HCT116 (cell line): ENCODE measurements around the gene CSRNP2. TPM values are rescaled to one million over a fixed set of nuclear protein-coding genes. Genes with fewer than 3 reads are reported as not detected.

Experiments
- ATAC-seq: fragments of 200-7000 bp; cut with Tn5 transposase; 2 replicates; pipeline ENCODE4 v1.9.1; 2020; ENCODE audit warnings: mild to moderate bottlenecking, moderate library complexity
- BruUV-seq: library from RNA; stranded (reverse); fragments of 400-500 nt; replicated peaks from 2 replicates; lab custom pipeline; 2021; lab: Mats Ljungman, UMichigan
- CTCF ChIA-PET: fragments of 300-600 bp; sonication (Branson Sonifier 250); formaldehyde crosslinking; loops from one replicate; lab custom pipeline; 2021; ENCODE audit warnings: antibody characterized with exemption; lab: Charles Lee
- POLR2A ChIA-PET: fragments of 300-600, 350-600 bp; sonication (Branson Sonifier 250); formaldehyde crosslinking; loops from one replicate; lab custom pipeline; 2021; ENCODE audit warnings: antibody characterized with exemption; lab: Charles Lee
- RAD21 ChIA-PET, 2 experiments: fragments of 300-600 bp; sonication (Branson Sonifier 250); formaldehyde crosslinking; loops; one replicate each; lab custom pipeline; 2023; ENCODE audit warnings: low total read pairs in 2 of 2; ENCODE audit not compliant: uncharacterized antibody in 2 of 2, unreplicated experiment in 2 of 2, low non-redundant PET in 1 of 2; lab: Charles Lee
- DNase-seq: peaks from one replicate; pipeline ENCODE4 v3.0.0-alpha.2; 2010; ENCODE audit warnings: low read depth, low spot score
- H2AFZ ChIP-seq: fragments of 200-600 bp; shearing (Covaris generic), sonication (generic); 2 replicates; pipeline ENCODE4 v1.6.1; 2017; ENCODE audit warnings: low read depth, mixed run types, mixed read lengths, antibody characterized with exemption, low read length; ENCODE audit not compliant: poor library complexity, severe bottlenecking
- H3K27ac ChIP-seq: 2 replicates; pipeline ENCODE4 v1.5.1; 2012; ENCODE audit warnings: low read depth, low read length
- H3K27me3 ChIP-seq: fragments of 200-600 bp; sonication (generic); 2 replicates; pipeline ENCODE4 v1.6.1; 2016; ENCODE audit warnings: mixed run types, low read length, mixed read lengths; ENCODE audit not compliant: insufficient read depth
- H3K36me3 ChIP-seq, 2 experiments: fragments of 200-500 bp in 1 of 2; fragments of 200-600 bp in 1 of 2; sonication (Bioruptor generic) in 1 of 2; sonication (generic) in 1 of 2; 2 replicates each; pipeline versions ENCODE4 v1.5.1 to v1.6.1; 2014 to 2016; ENCODE audit warnings: low read length in 2 of 2, inconsistent platforms in 1 of 2, mixed read lengths in 1 of 2, mixed run types in 1 of 2; ENCODE audit not compliant: insufficient read depth in 2 of 2, control insufficient read depth in 1 of 2
- H3K4me1 ChIP-seq, 2 experiments: fragments of 200-600 bp in 1 of 2; sonication (generic) in 1 of 2; 2 replicates each; pipeline versions ENCODE4 v1.5.1 to v1.6.1; 2012 to 2017; ENCODE audit warnings: low read length in 2 of 2, inconsistent platforms in 1 of 2, mild to moderate bottlenecking in 1 of 2, mixed read lengths in 1 of 2, mixed run types in 1 of 2, moderate library complexity in 1 of 2; ENCODE audit not compliant: insufficient read depth in 2 of 2, control insufficient read depth in 1 of 2
- H3K4me2 ChIP-seq: fragments of 200-600 bp; sonication (generic); 2 replicates; pipeline ENCODE4 v1.6.1; 2017; ENCODE audit warnings: mixed run types, low read length, mixed read lengths
- H3K4me3 ChIP-seq, 2 experiments: fragments of 200-600 bp in 1 of 2; sonication (generic) in 1 of 2; replicated peaks in 1 of 2; 2 replicates each; pipeline ENCODE4 v1.5.1; 2011 to 2016; ENCODE audit warnings: low read length in 2 of 2, control low read depth in 1 of 2, low read depth in 1 of 2, mild to moderate bottlenecking in 1 of 2, mixed read lengths in 1 of 2, mixed run types in 1 of 2
- H3K79me2 ChIP-seq: fragments of 200-600 bp; sonication (generic); 2 replicates; pipeline ENCODE4 v1.6.1; 2017; ENCODE audit warnings: mild to moderate bottlenecking, mixed run types, low read length, moderate library complexity, mixed read lengths; ENCODE audit not compliant: insufficient read depth
- H3K9ac ChIP-seq: fragments of 200-600 bp; sonication (generic); 2 replicates; pipeline ENCODE4 v1.6.1; 2016; ENCODE audit warnings: low read length, mixed read lengths
- H3K9me2 ChIP-seq: fragments of 200-600 bp; sonication (generic), shearing (Covaris generic); 2 replicates; pipeline ENCODE4 v1.6.1; 2017; ENCODE audit warnings: mixed run types, mild to moderate bottlenecking, moderate library complexity; ENCODE audit not compliant: insufficient read depth
- H3K9me3 ChIP-seq, 2 experiments: fragments of 200-500 bp in 1 of 2; fragments of 200-600 bp in 1 of 2; sonication (Bioruptor generic) in 1 of 2; sonication (generic) in 1 of 2; 2 replicates each; pipeline ENCODE4 v1.6.1; 2014 to 2017; ENCODE audit warnings: low read length in 2 of 2, mixed read lengths in 2 of 2, inconsistent platforms in 1 of 2, low read depth in 1 of 2, mild to moderate bottlenecking in 1 of 2, mixed run types in 1 of 2, moderate library complexity in 1 of 2; ENCODE audit not compliant: control insufficient read depth in 1 of 2, insufficient read depth in 1 of 2
- H4K20me1 ChIP-seq: fragments of 200-600 bp; sonication (generic), shearing (Covaris generic); 2 replicates; pipeline ENCODE4 v1.6.1; 2017; ENCODE audit warnings: mixed run types, mild to moderate bottlenecking, moderate library complexity; ENCODE audit not compliant: insufficient read depth
- CEBPB ChIP-seq: IDR thresholded peaks from 2 replicates; pipeline ENCODE4 v1.6.1; 2012; ENCODE audit warnings: low read depth
- ELF1 ChIP-seq: IDR thresholded peaks from 2 replicates; pipeline ENCODE4 v1.6.1; 2012; ENCODE audit warnings: low read depth, borderline replicate concordance
- JUND ChIP-seq: IDR thresholded peaks from 2 replicates; pipeline ENCODE4 v1.6.1; 2012
- POLR2A ChIP-seq: IDR thresholded peaks from 2 replicates; pipeline ENCODE4 v1.7.0; 2011; ENCODE audit warnings: borderline replicate concordance; ENCODE audit not compliant: insufficient read depth, insufficient read length; ENCODE audit errors: extremely low read depth
- POLR2AphosphoS5 ChIP-seq: IDR thresholded peaks from 2 replicates; pipeline ENCODE4 v1.6.1; 2011; ENCODE audit warnings: mild to moderate bottlenecking, low read depth, low read length, moderate library complexity
- SIN3A ChIP-seq: IDR thresholded peaks from 2 replicates; pipeline ENCODE4 v1.6.1; 2012; ENCODE audit warnings: low read depth
- ZFX ChIP-seq: fragments of 450-650 bp; IDR thresholded peaks from 2 replicates; pipeline ENCODE4 v1.6.1; 2017
- intact Hi-C: fragments of 100-400 bp; cut with micrococcal nuclease; formaldehyde crosslinking; loops from 2 replicates; pipeline ENCODE4 v1.10.0; 2022
- total RNA-seq: library from RNA; stranded (reverse); gene quantifications from one replicate; pipeline ENCODE4 v1.2.1, GENCODE V29; 2021; ENCODE audit not compliant: unreplicated experiment
- TF ChIP-seq, protein P1 (sequence below): IDR thresholded peaks from 2 replicates; pipeline ENCODE4 v1.6.1; 2012
- TF ChIP-seq, protein P2 (sequence below): IDR thresholded peaks from 2 replicates; pipeline ENCODE4 v1.6.1; 2012
- TF ChIP-seq, protein P3 (sequence below), 3 experiments: fragments of 200-600 bp in 1 of 3; sonication (generic) in 1 of 3; IDR thresholded peaks in 2 of 3; conservative IDR thresholded peaks in 1 of 3; 2 replicates each; pipeline ENCODE4 v1.5.1; 2012 to 2017; ENCODE audit warnings: low read depth in 2 of 3, low read length in 2 of 3, antibody characterized with exemption in 1 of 3, borderline replicate concordance in 1 of 3, control low read depth in 1 of 3, mild to moderate bottlenecking in 1 of 3, mixed read lengths in 1 of 3, mixed run types in 1 of 3, moderate library complexity in 1 of 3; ENCODE audit not compliant: insufficient read depth in 1 of 3

CSRNP2 gene
- total RNA-seq, 1 experiment from 2014 or later, result 19.0 TPM

DNA sequence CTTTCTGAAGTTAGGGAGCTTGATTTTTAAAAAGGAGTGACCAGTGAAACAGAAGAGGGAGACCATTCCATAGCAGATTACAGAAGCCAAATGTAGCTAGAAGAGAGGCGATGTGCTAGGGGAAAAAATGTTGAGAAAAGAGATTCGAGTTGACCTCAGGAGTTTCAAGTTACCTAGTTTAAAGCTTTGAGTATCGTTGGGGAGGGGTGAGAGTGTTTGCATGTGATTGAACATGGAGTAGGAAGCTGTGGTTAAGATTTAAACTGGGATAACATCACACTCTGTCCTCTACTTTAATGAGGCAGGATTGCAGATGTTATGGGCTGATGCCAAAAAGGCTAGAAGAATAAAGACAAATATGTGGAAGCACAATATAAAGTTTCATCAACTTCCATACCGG lies 31.6 kb downstream of the CSRNP2 start:
- H3K9me3 ChIP-seq, result no peaks in the 10 kb centered on the region
- no peaks in the 10 kb centered on the region for H3K27me3 ChIP-seq
- ChIA-PET CTCF (no interaction called here), POLR2A (interaction anchor here (1.0 kb wide), 1 partner anchor 32 kb away, joined by 3 read pairs; the partner anchor contains the start of gene CSRNP2), RAD21 (no interaction called here)
- H3K4me1 ChIP-seq, result peaks cover 7 to 18% of the 10 kb centered on the region in 2 experiments; a peak in 2 of 4 replicates
- no peak overlapping the region for H3K4me2 ChIP-seq
- no peak for ATAC-seq
- DNase-seq, result no peak
- H3K9ac ChIP-seq, result no peak overlapping the region
- no peak for TF ChIP-seq POLR2AphosphoS5
- no peak for TF ChIP-seq CEBPB
- TF ChIP-seq JUND, result no peak
- TF ChIP-seq, protein P1, sequence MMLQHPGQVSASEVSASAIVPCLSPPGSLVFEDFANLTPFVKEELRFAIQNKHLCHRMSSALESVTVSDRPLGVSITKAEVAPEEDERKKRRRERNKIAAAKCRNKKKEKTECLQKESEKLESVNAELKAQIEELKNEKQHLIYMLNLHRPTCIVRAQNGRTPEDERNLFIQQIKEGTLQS, result no peak
- TF ChIP-seq, protein P2, sequence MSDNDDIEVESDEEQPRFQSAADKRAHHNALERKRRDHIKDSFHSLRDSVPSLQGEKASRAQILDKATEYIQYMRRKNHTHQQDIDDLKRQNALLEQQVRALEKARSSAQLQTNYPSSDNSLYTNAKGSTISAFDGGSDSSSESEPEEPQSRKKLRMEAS, result no peak
- TF ChIP-seq POLR2A, result no peak
- TF ChIP-seq ZFX, result no peak
- TF ChIP-seq SIN3A, result no peak
- TF ChIP-seq ELF1, result no peak
- TF ChIP-seq, protein P3, sequence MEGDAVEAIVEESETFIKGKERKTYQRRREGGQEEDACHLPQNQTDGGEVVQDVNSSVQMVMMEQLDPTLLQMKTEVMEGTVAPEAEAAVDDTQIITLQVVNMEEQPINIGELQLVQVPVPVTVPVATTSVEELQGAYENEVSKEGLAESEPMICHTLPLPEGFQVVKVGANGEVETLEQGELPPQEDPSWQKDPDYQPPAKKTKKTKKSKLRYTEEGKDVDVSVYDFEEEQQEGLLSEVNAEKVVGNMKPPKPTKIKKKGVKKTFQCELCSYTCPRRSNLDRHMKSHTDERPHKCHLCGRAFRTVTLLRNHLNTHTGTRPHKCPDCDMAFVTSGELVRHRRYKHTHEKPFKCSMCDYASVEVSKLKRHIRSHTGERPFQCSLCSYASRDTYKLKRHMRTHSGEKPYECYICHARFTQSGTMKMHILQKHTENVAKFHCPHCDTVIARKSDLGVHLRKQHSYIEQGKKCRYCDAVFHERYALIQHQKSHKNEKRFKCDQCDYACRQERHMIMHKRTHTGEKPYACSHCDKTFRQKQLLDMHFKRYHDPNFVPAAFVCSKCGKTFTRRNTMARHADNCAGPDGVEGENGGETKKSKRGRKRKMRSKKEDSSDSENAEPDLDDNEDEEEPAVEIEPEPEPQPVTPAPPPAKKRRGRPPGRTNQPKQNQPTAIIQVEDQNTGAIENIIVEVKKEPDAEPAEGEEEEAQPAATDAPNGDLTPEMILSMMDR (IDR thresholded peaks at IDR 0.05 in 2 of 3, conservative IDR thresholded peaks at IDR 0.05 in 1 of 3; ENCODE audit: borderline replicate concordance in 1 of 3, insufficient read depth in 1 of 3, low read depth in 2 of 3, low read length in 2 of 3), result no peak
- H3K27ac ChIP-seq, result no peak overlapping the region
- H3K79me2 ChIP-seq, result peaks cover 37% of the 10 kb centered on the region
- no TSS peak for BruUV-seq
- intact Hi-C loops, result no loop called here
- H3K36me3 ChIP-seq, result peaks cover 34 to 36% of the 10 kb centered on the region in 2 experiments
- no peak overlapping the region for H3K4me3 ChIP-seq
- H4K20me1 ChIP-seq, result no peaks in the 10 kb centered on the region
- H2AFZ ChIP-seq, result no peak overlapping the region
- no peaks in the 10 kb centered on the region for H3K9me2 ChIP-seq
